ENCODE data around the gene CDH23. TPM values are rescaled to one million over a fixed set of nuclear protein-coding genes. Genes with fewer than 3 reads are reported as not detected.

Gene CDH23
- total and polyA plus RNA-seq, 2 of the 8 experiments (the other 6 are each of a cell fraction or from before 2014, with no cell fraction given), result 1.9 to 4.9 TPM

DNA sequence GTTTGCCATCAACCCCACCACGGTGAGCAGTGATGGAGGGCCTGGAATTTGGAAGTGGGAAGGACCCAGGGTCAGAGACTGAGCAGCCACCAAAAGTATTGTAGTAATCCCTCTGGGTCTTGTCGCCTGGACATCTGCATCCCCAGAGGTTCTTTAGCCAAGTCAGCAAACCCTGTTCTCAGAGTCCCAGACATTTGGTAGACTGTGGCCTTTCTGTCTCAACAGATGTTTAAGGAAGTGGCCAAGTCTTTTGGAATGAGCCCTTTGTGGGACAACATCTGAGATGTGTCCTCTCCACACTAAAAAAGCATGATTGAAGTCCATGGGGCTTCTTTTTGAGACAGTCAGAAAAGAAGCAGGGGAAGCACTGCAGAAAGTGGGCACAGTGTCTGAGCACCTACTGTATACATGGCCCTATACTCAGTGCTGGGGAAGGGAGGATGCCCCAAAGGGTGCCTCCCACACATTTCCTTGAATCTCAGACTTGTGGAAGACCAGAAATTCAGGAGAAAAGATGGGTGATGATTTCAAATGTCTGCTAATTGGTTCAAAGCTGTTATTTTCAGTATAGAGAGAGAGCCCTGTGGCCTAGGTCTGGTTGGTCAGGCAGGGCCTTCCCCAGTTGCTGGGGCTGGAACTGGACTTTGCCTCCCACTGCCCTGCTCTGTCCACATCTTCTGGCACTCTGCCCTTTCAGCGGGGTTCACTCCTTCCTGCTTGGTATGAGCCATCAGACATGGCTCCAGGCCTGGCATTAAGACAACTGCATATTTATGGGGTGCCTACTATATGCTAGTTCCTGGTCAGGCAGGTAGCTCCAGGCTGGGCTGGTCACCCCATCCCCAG, 403.1 kb downstream of the CDH23 start:
- Histone ChIP-seq H4K5ac (ENCODE audit: insufficient read length, low read depth, low read length) (no peak overlapping the region), H2BK5ac (ENCODE audit: low read depth, low read length) (no peak overlapping the region; the same call in 1 of the 2 replicates), H2BK120ac (replicated peaks; ENCODE audit: low read depth, low read length) (no peak overlapping the region), H3K27me3 (replicated peaks in 1 of 4; ENCODE audit: control insufficient read depth in 3 of 4, extremely low read depth in 1 of 4, insufficient read depth in 3 of 4, low read length in 3 of 4) (peaks cover 0 to 6% (median 1%) of the 10 kb centered on the region in 4 experiments; a peak in 2 of 7 replicates), H3K23ac (ENCODE audit: insufficient read length) (no peak overlapping the region), H4K20me1 (replicated peaks in 1 of 2; ENCODE audit: control insufficient read depth in 1 of 2, insufficient read depth in 2 of 2, low read length in 2 of 2) (peaks cover 0 to 2% of the 10 kb centered on the region in 2 experiments), H2BK20ac (ENCODE audit: low read length) (no peak overlapping the region), H3K4me3 (ENCODE audit: extremely low read depth in 1 of 4, insufficient read depth in 2 of 4, low read depth in 3 of 4, low read length in 4 of 4) (no peak overlapping the region), H3K56ac (replicated peaks; ENCODE audit: insufficient read length, low read depth, low read length) (no peak overlapping the region), H2AFZ (ENCODE audit: low read length) (no peak overlapping the region), H3K79me2 (ENCODE audit: control insufficient read depth in 1 of 2, insufficient read depth in 2 of 2, low read length in 2 of 2) (no peaks in the 10 kb centered on the region), H3K9ac (replicated peaks in 1 of 4; ENCODE audit: extremely low read depth in 1 of 4, low read depth in 3 of 4, low read length in 3 of 4) (no peak overlapping the region), H3K4me1 (replicated peaks in 1 of 4; ENCODE audit: control insufficient read depth in 3 of 4, insufficient read depth in 4 of 4, low read length in 3 of 4) (no peaks in the 10 kb centered on the region), H3K23me2 (ENCODE audit: low read depth, low read length) (no peaks in the 10 kb centered on the region), H3K4ac (replicated peaks; ENCODE audit: insufficient read length, low read depth, low read length) (no peak overlapping the region), H2AK5ac (ENCODE audit: low read depth, low read length) (no peak overlapping the region), H3K14ac (ENCODE audit: insufficient read length) (no peak overlapping the region), H3K79me1 (ENCODE audit: low read depth, low read length) (no peaks in the 10 kb centered on the region), H3K36me3 (ENCODE audit: control insufficient read depth in 2 of 4, insufficient read depth in 4 of 4, low read length in 3 of 4) (no peaks in the 10 kb centered on the region), H3K9me3 (ENCODE audit: insufficient read depth in 2 of 2, low read depth in 1 of 2, low read length in 1 of 2) (no peaks in the 10 kb centered on the region), H2BK15ac (ENCODE audit: low read length) (no peak overlapping the region), H2BK12ac (ENCODE audit: low read depth, low read length) (no peak overlapping the region), H3K4me2 (ENCODE audit: insufficient read depth in 1 of 2, low read depth in 2 of 2, low read length in 2 of 2) (no peak overlapping the region), H4K91ac (replicated peaks; ENCODE audit: insufficient read length, low read length) (no peak overlapping the region), H3K18ac (ENCODE audit: extremely low read depth, low read length) (no peak overlapping the region), H3K27ac (ENCODE audit: low read depth, low read length) (no peak overlapping the region), H4K8ac (ENCODE audit: extremely low read depth, insufficient read depth, low read length) (no peak overlapping the region)
- POLR2A ChIA-PET (ENCODE audit: partially characterized antibody), result no interaction called here
- DNase-seq (ENCODE audit: low read depth in 1 of 2, low spot score in 2 of 2) (no peak), FAIRE-seq (no peak)
- CTCF ChIA-PET (ENCODE audit: partially characterized antibody), result interaction anchor here (0.8 to 1.5 kb wide), 4 partner anchors 15 to 74 kb away, joined by 3 to 4 read pairs (median 4); partner anchors contain the start of gene VSIR
- 92% methylated on average over 3 of the region's 3 CpGs; no CpG with 5 or more reads in 1 of the 2 experiments for WGBS, 2 experiments (ENCODE audit: extremely low coverage in 1 of 2, insufficient coverage in 1 of 2, insufficient read length in 1 of 2, insufficient replicate concordance in 2 of 2, low coverage in 1 of 2, low lambda C conversion rate in 2 of 2, missing lambda C conversion rate in 1 of 2)
- no peak for TF ChIP-seq SP2 (IDR thresholded peaks at IDR 0.05; ENCODE audit: low read length)
- no peak for TF ChIP-seq GABPA (IDR thresholded peaks at IDR 0.05; ENCODE audit: borderline replicate concordance, insufficient read depth, low read length)
- no peak for TF ChIP-seq SIX5 (IDR thresholded peaks at IDR 0.05; ENCODE audit: low read depth, low read length)
